Uterus (tissue), 2 donors: ENCODE results near the gene CYP2A6.

Source experiments
- CTCF ChIP-seq, 4 experiments: fragments of 200-600 bp in 2 of 4; fragments of 450-650 bp in 2 of 4; sonication (generic) in 2 of 4; IDR thresholded peaks; one replicate each; pipeline ENCODE4 v1.5.1; 2016 to 2019; ENCODE audit warnings: antibody characterized with exemption in 4 of 4, mild to moderate bottlenecking in 2 of 4, moderate library complexity in 1 of 4
- POLR2A ChIP-seq, 2 donors: fragments of 450-650 bp; IDR thresholded peaks; one replicate each; pipeline ENCODE4 v1.6.1; 2016; ENCODE audit warnings: antibody characterized with exemption in 2 of 2, mild to moderate bottlenecking in 1 of 2, moderate library complexity in 1 of 2

GRCh38 chr19:40798683-40799557, 51.3 kb downstream of the CYP2A6 start, which contains the start of gene EGLN2:
- peak in 1 of 4 experiments; percentile 6 for TF ChIP-seq CTCF (IDR thresholded peaks at IDR 0.05)
- peak; percentile 60 to 83 for TF ChIP-seq POLR2A (IDR thresholded peaks at IDR 0.05)
